Measurements from ENCODE around the gene BTBD9.
"Not testable (repeated sequence)": the region's sequence is repeated elsewhere in the genome, so short reads cannot be mapped to it uniquely, and the experiment has no call there.

The BTBD9 gene

GRCh38 chr6:38141085-38141484, 498.6 kb downstream of the BTBD9 start:
- TF ChIP-seq POLR2AphosphoS5 (IDR thresholded peaks at IDR 0.05; ENCODE audit: low read depth, low read length) = no peak
- no peak for TF ChIP-seq POLR2A (IDR thresholded peaks at IDR 0.05; ENCODE audit: low read depth, low read length)
- TF ChIP-seq TAF1 (IDR thresholded peaks at IDR 0.05; ENCODE audit: borderline replicate concordance, low read depth, low read length) = no peak
- FAIRE-seq (no peak), DNase-seq (ENCODE audit: insufficient read length) (no peak)

GRCh38 chr6:38138374-38138773, 501.4 kb downstream of the BTBD9 start:
- DNase-seq (ENCODE audit: insufficient read length) = no peak
- no peak for FAIRE-seq
- TF ChIP-seq POLR2A (IDR thresholded peaks at IDR 0.05; ENCODE audit: low read depth, low read length) = no peak
- no peak for TF ChIP-seq POLR2AphosphoS5 (IDR thresholded peaks at IDR 0.05; ENCODE audit: low read depth, low read length)
- TF ChIP-seq TAF1 (IDR thresholded peaks at IDR 0.05; ENCODE audit: borderline replicate concordance, low read depth, low read length) = no peak

GRCh38 chr6:38137608-38138265, 502.0 kb downstream of the BTBD9 start:
- FAIRE-seq = no peak
- DNase-seq (ENCODE audit: insufficient read length) = no peak

GRCh38 chr6:38136547-38136946, 503.2 kb downstream of the BTBD9 start:
- FAIRE-seq = no peak
- no peak for DNase-seq (ENCODE audit: insufficient read length)
- no peak for TF ChIP-seq TAF1 (IDR thresholded peaks at IDR 0.05; ENCODE audit: borderline replicate concordance, low read depth, low read length)
- TF ChIP-seq POLR2AphosphoS5 (IDR thresholded peaks at IDR 0.05; ENCODE audit: low read depth, low read length) = no peak
- no peak for TF ChIP-seq POLR2A (IDR thresholded peaks at IDR 0.05; ENCODE audit: low read depth, low read length)

More at GRCh38 chr6:38137608-38138265, 502.0 kb downstream of the BTBD9 start:
- TF ChIP-seq TAF1 (IDR thresholded peaks at IDR 0.05; ENCODE audit: borderline replicate concordance, low read depth, low read length) (no peak), POLR2AphosphoS5 (IDR thresholded peaks at IDR 0.05; ENCODE audit: low read depth, low read length) (no peak), POLR2A (IDR thresholded peaks at IDR 0.05; ENCODE audit: low read depth, low read length) (no peak)

- TF ChIP-seq POLR2AphosphoS5 (IDR thresholded peaks at IDR 0.05; ENCODE audit: low read depth, low read length) (no peak), POLR2A (IDR thresholded peaks at IDR 0.05; ENCODE audit: low read depth, low read length) (no peak), TAF1 (IDR thresholded peaks at IDR 0.05; ENCODE audit: borderline replicate concordance, low read depth, low read length) (no peak)
- FAIRE-seq (no peak), DNase-seq (ENCODE audit: insufficient read length) (no peak)
Observed at GRCh38 chr6:38134704-38135088, 505.0 kb downstream of the BTBD9 start.

- FAIRE-seq = no peak
- no peak for DNase-seq (ENCODE audit: insufficient read length)
- TF ChIP-seq TAF1 (IDR thresholded peaks at IDR 0.05; ENCODE audit: borderline replicate concordance, low read depth, low read length) (no peak), POLR2AphosphoS5 (IDR thresholded peaks at IDR 0.05; ENCODE audit: low read depth, low read length) (no peak), POLR2A (IDR thresholded peaks at IDR 0.05; ENCODE audit: low read depth, low read length) (no peak)
Observed at GRCh38 chr6:38133932-38134703, 505.6 kb downstream of the BTBD9 start.

- no peak for FAIRE-seq
- DNase-seq (ENCODE audit: insufficient read length) = no peak
- TF ChIP-seq TAF1 (IDR thresholded peaks at IDR 0.05; ENCODE audit: borderline replicate concordance, low read depth, low read length) = no peak
- TF ChIP-seq POLR2A (IDR thresholded peaks at IDR 0.05; ENCODE audit: low read depth, low read length) = no peak
- no peak for TF ChIP-seq POLR2AphosphoS5 (IDR thresholded peaks at IDR 0.05; ENCODE audit: low read depth, low read length)
Observed at GRCh38 chr6:38131527-38131965, 508.2 kb downstream of the BTBD9 start.

- FAIRE-seq (no peak), DNase-seq (ENCODE audit: insufficient read length) (no peak)
- TF ChIP-seq POLR2A (IDR thresholded peaks at IDR 0.05; ENCODE audit: low read depth, low read length) = no peak
Observed at GRCh38 chr6:38127284-38127683, 512.4 kb downstream of the BTBD9 start.

- FAIRE-seq = not testable (repeated sequence)
Observed at GRCh38 chr6:38124224-38124926, 515.4 kb downstream of the BTBD9 start.

GRCh38 chr6:38119516-38119915, 520.2 kb downstream of the BTBD9 start:
- FAIRE-seq = no peak
- no peak for DNase-seq (ENCODE audit: insufficient read length)
- TF ChIP-seq TAF1 (IDR thresholded peaks at IDR 0.05; ENCODE audit: borderline replicate concordance, low read depth, low read length) (no peak), POLR2AphosphoS5 (IDR thresholded peaks at IDR 0.05; ENCODE audit: low read depth, low read length) (no peak), POLR2A (IDR thresholded peaks at IDR 0.05; ENCODE audit: low read depth, low read length) (no peak)

More at GRCh38 chr6:38124224-38124926, 515.4 kb downstream of the BTBD9 start:
- not testable (repeated sequence) for DNase-seq (ENCODE audit: insufficient read length)

GRCh38 chr6:38118791-38119365, 520.9 kb downstream of the BTBD9 start:
- no peak for DNase-seq (ENCODE audit: insufficient read length)
- no peak for TF ChIP-seq POLR2AphosphoS5 (IDR thresholded peaks at IDR 0.05; ENCODE audit: low read depth, low read length)
- no peak for TF ChIP-seq POLR2A (IDR thresholded peaks at IDR 0.05; ENCODE audit: low read depth, low read length)
- no peak for FAIRE-seq
